SU-DHL-6 (cell line): ENCODE results near the gene STK38.

ENCODE experiments used
- EZH2phosphoT487 ChIP-seq: fragments of 200-600 bp; sonication (generic), shearing (Covaris generic); conservative IDR thresholded peaks from 2 replicates; pipeline ENCODE4 v1.6.1; 2018; ENCODE audit warnings: mild to moderate bottlenecking, antibody characterized with exemption, low read length, moderate library complexity, mixed read lengths
- TF ChIP-seq, protein P1 (sequence below): fragments of 200-600 bp; sonication (generic); IDR thresholded peaks from one replicate; pipeline ENCODE4 v1.5.1; 2017; ENCODE audit warnings: antibody characterized with exemption, mild to moderate bottlenecking, low read length, moderate library complexity; ENCODE audit not compliant: insufficient read depth, poor library complexity, severe bottlenecking

DNA sequence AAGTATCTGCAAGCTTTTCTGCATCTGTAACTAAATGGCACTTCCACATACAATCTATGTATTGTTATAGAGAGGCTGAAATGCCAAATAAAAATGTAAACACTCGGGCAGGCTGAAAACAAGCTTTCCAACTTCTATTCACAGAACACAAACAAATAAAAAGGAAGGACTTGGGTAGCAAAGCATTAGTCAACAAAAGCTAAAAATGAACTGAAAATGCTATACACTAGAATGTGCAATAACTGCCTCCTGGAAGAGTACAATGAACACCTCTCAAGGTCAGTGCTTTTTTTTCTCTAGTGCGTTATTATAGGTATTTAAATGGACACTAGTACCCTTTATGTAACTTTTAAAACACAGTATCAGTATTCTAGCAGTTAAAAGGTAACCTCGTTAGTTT lies 31.4 kb downstream of the STK38 start:
- TF ChIP-seq, protein P1, sequence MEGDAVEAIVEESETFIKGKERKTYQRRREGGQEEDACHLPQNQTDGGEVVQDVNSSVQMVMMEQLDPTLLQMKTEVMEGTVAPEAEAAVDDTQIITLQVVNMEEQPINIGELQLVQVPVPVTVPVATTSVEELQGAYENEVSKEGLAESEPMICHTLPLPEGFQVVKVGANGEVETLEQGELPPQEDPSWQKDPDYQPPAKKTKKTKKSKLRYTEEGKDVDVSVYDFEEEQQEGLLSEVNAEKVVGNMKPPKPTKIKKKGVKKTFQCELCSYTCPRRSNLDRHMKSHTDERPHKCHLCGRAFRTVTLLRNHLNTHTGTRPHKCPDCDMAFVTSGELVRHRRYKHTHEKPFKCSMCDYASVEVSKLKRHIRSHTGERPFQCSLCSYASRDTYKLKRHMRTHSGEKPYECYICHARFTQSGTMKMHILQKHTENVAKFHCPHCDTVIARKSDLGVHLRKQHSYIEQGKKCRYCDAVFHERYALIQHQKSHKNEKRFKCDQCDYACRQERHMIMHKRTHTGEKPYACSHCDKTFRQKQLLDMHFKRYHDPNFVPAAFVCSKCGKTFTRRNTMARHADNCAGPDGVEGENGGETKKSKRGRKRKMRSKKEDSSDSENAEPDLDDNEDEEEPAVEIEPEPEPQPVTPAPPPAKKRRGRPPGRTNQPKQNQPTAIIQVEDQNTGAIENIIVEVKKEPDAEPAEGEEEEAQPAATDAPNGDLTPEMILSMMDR = no peak
- no peak for TF ChIP-seq EZH2phosphoT487
